ENCODE data around the gene GSS. TPM values are rescaled to one million over a fixed set of nuclear protein-coding genes. Genes with fewer than 3 reads are reported as not detected.

GSS gene
- total and polyA plus RNA-seq, 3 donors from 2014 or later: 52.8 to 87.9 (median 79.3) TPM

GRCh38 chr20:34895465-34895864, 60.1 kb downstream of the GSS start:
- Histone ChIP-seq H3K36me3 (ENCODE audit: low read depth, missing control alignments) (no peaks in the 10 kb centered on the region), H3K27ac (no peak overlapping the region), H3K27me3 (no peaks in the 10 kb centered on the region), H3K9me3 (no peaks in the 10 kb centered on the region), H3K4me1 (peaks cover 7% of the 10 kb centered on the region), H3K4me3 (no peak overlapping the region)
- WGBS, 2 donors: 76 to 82% methylated on average over 3 of the region's 3 CpGs
- DNase-seq: no peak
- intact Hi-C loops (cut with DNase I; ENCODE audit: low total_unique reads): no loop called here
- TF ChIP-seq CTCF (IDR thresholded peaks at IDR 0.05) (no peak), POLR2A (IDR thresholded peaks at IDR 0.05) (no peak)

- H3K36me3 ChIP-seq (ENCODE audit: low read depth, missing control alignments): no peaks in the 10 kb centered on the region
- no peaks in the 10 kb centered on the region for H3K27me3 ChIP-seq
- no peak for TF ChIP-seq CTCF (IDR thresholded peaks at IDR 0.05)
- TF ChIP-seq POLR2A (IDR thresholded peaks at IDR 0.05): no peak
- intact Hi-C loops (cut with DNase I; ENCODE audit: low total_unique reads): no loop called here
- H3K27ac ChIP-seq: no peak overlapping the region
- peaks cover 7% of the 10 kb centered on the region for H3K4me1 ChIP-seq
- H3K4me3 ChIP-seq: no peak overlapping the region
- no peak for DNase-seq
- WGBS, 2 donors: 50 to 52% methylated on average over 1 of the region's 1 CpG
- H3K9me3 ChIP-seq: no peaks in the 10 kb centered on the region
These were observed 60.9 kb downstream of the GSS start for GRCh38 chr20:34894723-34895122.

- WGBS, 2 donors: 90 to 98% methylated on average over 2 of the region's 2 CpGs
- Histone ChIP-seq H3K27ac (no peak overlapping the region), H3K9me3 (no peaks in the 10 kb centered on the region), H3K4me3 (no peak overlapping the region), H3K36me3 (ENCODE audit: low read depth, missing control alignments) (no peaks in the 10 kb centered on the region), H3K4me1 (peaks cover 7% of the 10 kb centered on the region), H3K27me3 (no peaks in the 10 kb centered on the region)
- no peak for DNase-seq
- intact Hi-C loops (cut with DNase I; ENCODE audit: low total_unique reads): no loop called here
- no peak for TF ChIP-seq POLR2A (IDR thresholded peaks at IDR 0.05)
- TF ChIP-seq CTCF (IDR thresholded peaks at IDR 0.05): no peak
These were observed 62.9 kb downstream of the GSS start for GRCh38 chr20:34892671-34893070.

GRCh38 chr20:34891166-34892062, 64.2 kb downstream of the GSS start:
- 92 to 98% methylated on average over 2 of the region's 2 CpGs for WGBS, 2 donors
- intact Hi-C loops (cut with DNase I; ENCODE audit: low total_unique reads): no loop called here
- DNase-seq: no peak

More at GRCh38 chr20:34891166-34892062, 64.2 kb downstream of the GSS start:
- Histone ChIP-seq H3K36me3 (ENCODE audit: low read depth, missing control alignments) (no peaks in the 10 kb centered on the region), H3K27ac (no peak overlapping the region), H3K4me3 (no peak overlapping the region), H3K4me1 (peaks cover 6% of the 10 kb centered on the region), H3K9me3 (no peaks in the 10 kb centered on the region), H3K27me3 (no peaks in the 10 kb centered on the region)
- TF ChIP-seq CTCF (IDR thresholded peaks at IDR 0.05) (no peak), POLR2A (IDR thresholded peaks at IDR 0.05) (no peak)

Data from testis (tissue), 3 donors.